NCI-H510A treated with DMSO at 0.1 percent for 48 hours (cell line): ENCODE results near the gene CFAP20DC.

ENCODE experiments used
- DNase-seq: peaks from one replicate; lab custom pipeline; 2025; lab: John Stamatoyannopoulos, UW

The CFAP20DC gene

GRCh38 chr3:58801541-58801940 lies 248.3 kb downstream of the CFAP20DC start:
- DNase-seq, result no peak

- no peak for DNase-seq
Measured at GRCh38 chr3:58800940-58801339, 248.9 kb downstream of the CFAP20DC start.

- DNase-seq, result no peak
Measured at GRCh38 chr3:58800032-58800431, 249.8 kb downstream of the CFAP20DC start.

GRCh38 chr3:58799271-58799670 lies 250.6 kb downstream of the CFAP20DC start:
- no peak for DNase-seq

GRCh38 chr3:58798312-58798711 lies 251.5 kb downstream of the CFAP20DC start:
- DNase-seq, result no peak

GRCh38 chr3:58794750-58795149 lies 255.1 kb downstream of the CFAP20DC start:
- no peak for DNase-seq

GRCh38 chr3:58793938-58794337 lies 255.9 kb downstream of the CFAP20DC start:
- DNase-seq, result no peak

- no peak for DNase-seq
Measured at GRCh38 chr3:58792921-58793451, 256.8 kb downstream of the CFAP20DC start.

GRCh38 chr3:58789385-58789784 lies 260.4 kb downstream of the CFAP20DC start:
- no peak for DNase-seq

- DNase-seq, result no peak
Measured at GRCh38 chr3:58784888-58785287, 264.9 kb downstream of the CFAP20DC start.

- DNase-seq, result no peak
Measured at GRCh38 chr3:58784425-58784824, 265.4 kb downstream of the CFAP20DC start.

GRCh38 chr3:58783845-58784244 lies 266.0 kb downstream of the CFAP20DC start:
- no peak for DNase-seq

- DNase-seq, result no peak
Measured at GRCh38 chr3:58779934-58780333, 269.9 kb downstream of the CFAP20DC start.

GRCh38 chr3:58776231-58776630 lies 273.6 kb downstream of the CFAP20DC start:
- DNase-seq, result no peak

GRCh38 chr3:58772462-58772861 lies 277.4 kb downstream of the CFAP20DC start:
- DNase-seq, result no peak

GRCh38 chr3:58769065-58769464 lies 280.8 kb downstream of the CFAP20DC start:
- no peak for DNase-seq

GRCh38 chr3:58766587-58767282 lies 283.1 kb downstream of the CFAP20DC start:
- DNase-seq, result no peak

GRCh38 chr3:58755150-58755549 lies 294.7 kb downstream of the CFAP20DC start:
- DNase-seq, result no peak

- no peak for DNase-seq
Measured at GRCh38 chr3:58754074-58754473, 295.8 kb downstream of the CFAP20DC start.

- DNase-seq, result no peak
Measured at GRCh38 chr3:58751882-58752567, 297.8 kb downstream of the CFAP20DC start.

GRCh38 chr3:58751235-58751634 lies 298.6 kb downstream of the CFAP20DC start:
- DNase-seq, result no peak

GRCh38 chr3:58749948-58750347 lies 299.9 kb downstream of the CFAP20DC start:
- no peak for DNase-seq

GRCh38 chr3:58748024-58748423 lies 301.8 kb downstream of the CFAP20DC start:
- no peak for DNase-seq
